Testis (tissue), 2 donors: Measurements from ENCODE around the gene STK38.

Experiments used
- CTCF ChIP-seq, 3 experiments: fragments of 450-650 bp in 2 of 3; fragments of 200-600 bp in 1 of 3; sonication (generic) in 1 of 3; IDR thresholded peaks; one replicate each; pipeline ENCODE4 v1.5.1; 2016 to 2019; ENCODE audit warnings: antibody characterized with exemption in 3 of 3, mild to moderate bottlenecking in 2 of 3, moderate library complexity in 1 of 3
- POLR2A ChIP-seq: fragments of 450-650 bp; IDR thresholded peaks from one replicate; pipeline ENCODE4 v1.6.1; 2017; ENCODE audit warnings: antibody characterized with exemption, mild to moderate bottlenecking, moderate library complexity

DNA sequence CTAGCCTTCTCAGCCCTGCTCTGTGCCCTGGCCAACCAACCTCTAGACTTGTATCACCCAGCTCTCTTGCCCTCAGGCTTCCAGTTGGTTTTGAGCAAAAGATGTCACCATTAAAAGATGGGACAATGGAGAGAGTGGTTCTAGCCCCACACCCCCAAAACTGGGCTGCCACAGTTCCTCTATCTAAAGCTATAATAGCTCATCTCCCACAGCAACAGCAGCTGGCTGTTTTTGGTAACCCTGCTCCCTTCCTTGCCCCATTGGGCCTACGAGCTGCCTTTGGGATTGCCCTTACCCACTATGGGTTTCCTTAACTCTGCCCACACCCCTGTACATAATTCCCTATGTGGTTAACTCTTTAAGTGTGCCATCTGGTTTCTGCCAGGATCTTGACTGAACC, 39.3 kb upstream of the STK38 start:
- TF ChIP-seq POLR2A (no peak), CTCF (IDR thresholded peaks at IDR 0.05) (no peak)
